HCT116 (cell line): ENCODE results near the gene ORAI2. TPM values are rescaled to one million over a fixed set of nuclear protein-coding genes. Genes with fewer than 3 reads are reported as not detected.

Source experiments
- ATAC-seq: fragments of 200-7000 bp; cut with Tn5 transposase; 2 replicates; pipeline ENCODE4 v1.9.1; 2020; ENCODE audit warnings: mild to moderate bottlenecking, moderate library complexity
- BruUV-seq: library from RNA; stranded (reverse); fragments of 400-500 nt; replicated peaks from 2 replicates; lab custom pipeline; 2021; lab: Mats Ljungman, UMichigan
- CTCF ChIA-PET: fragments of 300-600 bp; sonication (Branson Sonifier 250); formaldehyde crosslinking; loops from one replicate; lab custom pipeline; 2021; ENCODE audit warnings: antibody characterized with exemption; lab: Charles Lee
- POLR2A ChIA-PET: fragments of 300-600, 350-600 bp; sonication (Branson Sonifier 250); formaldehyde crosslinking; loops from one replicate; lab custom pipeline; 2021; ENCODE audit warnings: antibody characterized with exemption; lab: Charles Lee
- RAD21 ChIA-PET, 2 experiments: fragments of 300-600 bp; sonication (Branson Sonifier 250); formaldehyde crosslinking; loops; one replicate each; lab custom pipeline; 2023; ENCODE audit warnings: low total read pairs in 2 of 2; ENCODE audit not compliant: uncharacterized antibody in 2 of 2, unreplicated experiment in 2 of 2, low non-redundant PET in 1 of 2; lab: Charles Lee
- DNase-seq: peaks from one replicate; pipeline ENCODE4 v3.0.0-alpha.2; 2010; ENCODE audit warnings: low read depth, low spot score
- H2AFZ ChIP-seq: fragments of 200-600 bp; shearing (Covaris generic), sonication (generic); 2 replicates; pipeline ENCODE4 v1.6.1; 2017; ENCODE audit warnings: low read depth, mixed run types, mixed read lengths, antibody characterized with exemption, low read length; ENCODE audit not compliant: poor library complexity, severe bottlenecking
- H3K27ac ChIP-seq: 2 replicates; pipeline ENCODE4 v1.5.1; 2012; ENCODE audit warnings: low read depth, low read length
- H3K27me3 ChIP-seq: fragments of 200-600 bp; sonication (generic); 2 replicates; pipeline ENCODE4 v1.6.1; 2016; ENCODE audit warnings: mixed run types, low read length, mixed read lengths; ENCODE audit not compliant: insufficient read depth
- H3K36me3 ChIP-seq, 2 experiments: fragments of 200-500 bp in 1 of 2; fragments of 200-600 bp in 1 of 2; sonication (Bioruptor generic) in 1 of 2; sonication (generic) in 1 of 2; 2 replicates each; pipeline versions ENCODE4 v1.5.1 to v1.6.1; 2014 to 2016; ENCODE audit warnings: low read length in 2 of 2, inconsistent platforms in 1 of 2, mixed read lengths in 1 of 2, mixed run types in 1 of 2; ENCODE audit not compliant: insufficient read depth in 2 of 2, control insufficient read depth in 1 of 2
- H3K4me1 ChIP-seq, 2 experiments: fragments of 200-600 bp in 1 of 2; sonication (generic) in 1 of 2; 2 replicates each; pipeline versions ENCODE4 v1.5.1 to v1.6.1; 2012 to 2017; ENCODE audit warnings: low read length in 2 of 2, inconsistent platforms in 1 of 2, mild to moderate bottlenecking in 1 of 2, mixed read lengths in 1 of 2, mixed run types in 1 of 2, moderate library complexity in 1 of 2; ENCODE audit not compliant: insufficient read depth in 2 of 2, control insufficient read depth in 1 of 2
- H3K4me2 ChIP-seq: fragments of 200-600 bp; sonication (generic); 2 replicates; pipeline ENCODE4 v1.6.1; 2017; ENCODE audit warnings: mixed run types, low read length, mixed read lengths
- H3K4me3 ChIP-seq, 2 experiments: fragments of 200-600 bp in 1 of 2; sonication (generic) in 1 of 2; replicated peaks in 1 of 2; 2 replicates each; pipeline ENCODE4 v1.5.1; 2011 to 2016; ENCODE audit warnings: low read length in 2 of 2, control low read depth in 1 of 2, low read depth in 1 of 2, mild to moderate bottlenecking in 1 of 2, mixed read lengths in 1 of 2, mixed run types in 1 of 2
- H3K79me2 ChIP-seq: fragments of 200-600 bp; sonication (generic); 2 replicates; pipeline ENCODE4 v1.6.1; 2017; ENCODE audit warnings: mild to moderate bottlenecking, mixed run types, low read length, moderate library complexity, mixed read lengths; ENCODE audit not compliant: insufficient read depth
- H3K9ac ChIP-seq: fragments of 200-600 bp; sonication (generic); 2 replicates; pipeline ENCODE4 v1.6.1; 2016; ENCODE audit warnings: low read length, mixed read lengths
- H3K9me2 ChIP-seq: fragments of 200-600 bp; sonication (generic), shearing (Covaris generic); 2 replicates; pipeline ENCODE4 v1.6.1; 2017; ENCODE audit warnings: mixed run types, mild to moderate bottlenecking, moderate library complexity; ENCODE audit not compliant: insufficient read depth
- H3K9me3 ChIP-seq, 2 experiments: fragments of 200-500 bp in 1 of 2; fragments of 200-600 bp in 1 of 2; sonication (Bioruptor generic) in 1 of 2; sonication (generic) in 1 of 2; 2 replicates each; pipeline ENCODE4 v1.6.1; 2014 to 2017; ENCODE audit warnings: low read length in 2 of 2, mixed read lengths in 2 of 2, inconsistent platforms in 1 of 2, low read depth in 1 of 2, mild to moderate bottlenecking in 1 of 2, mixed run types in 1 of 2, moderate library complexity in 1 of 2; ENCODE audit not compliant: control insufficient read depth in 1 of 2, insufficient read depth in 1 of 2
- H4K20me1 ChIP-seq: fragments of 200-600 bp; sonication (generic), shearing (Covaris generic); 2 replicates; pipeline ENCODE4 v1.6.1; 2017; ENCODE audit warnings: mixed run types, mild to moderate bottlenecking, moderate library complexity; ENCODE audit not compliant: insufficient read depth
- ATF3 ChIP-seq: IDR thresholded peaks from 2 replicates; pipeline ENCODE4 v1.6.1; 2012
- CBX3 ChIP-seq: IDR thresholded peaks from 2 replicates; pipeline ENCODE4 v1.6.1; 2012; ENCODE audit warnings: low read depth
- EGR1 ChIP-seq: IDR thresholded peaks from 2 replicates; pipeline ENCODE4 v1.6.1; 2012; ENCODE audit warnings: low read depth
- EZH2 ChIP-seq: fragments of 200-600 bp; sonication (generic); IDR thresholded peaks from 2 replicates; pipeline ENCODE4 v1.6.1; 2017; ENCODE audit warnings: antibody characterized with exemption, mixed run types
- EZH2phosphoT487 ChIP-seq: fragments of 200-600 bp; IDR thresholded peaks from 2 replicates; pipeline ENCODE4 v1.6.1; 2018; ENCODE audit warnings: antibody characterized with exemption, borderline replicate concordance
- FOSL1 ChIP-seq: IDR thresholded peaks from 2 replicates; pipeline ENCODE4 v1.6.1; 2012; ENCODE audit warnings: low read depth
- MAX ChIP-seq: IDR thresholded peaks from 2 replicates; pipeline ENCODE4 v1.6.1; 2012
- POLR2AphosphoS5 ChIP-seq: IDR thresholded peaks from 2 replicates; pipeline ENCODE4 v1.6.1; 2011; ENCODE audit warnings: mild to moderate bottlenecking, low read depth, low read length, moderate library complexity
- REST ChIP-seq: IDR thresholded peaks from 2 replicates; pipeline ENCODE4 v1.6.1; 2012; ENCODE audit warnings: low read depth
- SIN3A ChIP-seq: IDR thresholded peaks from 2 replicates; pipeline ENCODE4 v1.6.1; 2012; ENCODE audit warnings: low read depth
- SP1 ChIP-seq: IDR thresholded peaks from 2 replicates; pipeline ENCODE4 v1.6.1; 2012; ENCODE audit warnings: low read depth
- SRF ChIP-seq: IDR thresholded peaks from 2 replicates; pipeline ENCODE4 v1.6.1; 2012; ENCODE audit warnings: low read depth
- TCF7L2 ChIP-seq: IDR thresholded peaks from 2 replicates; pipeline ENCODE4 v1.7.0; 2011; ENCODE audit warnings: borderline replicate concordance, inconsistent platforms; ENCODE audit not compliant: insufficient read depth, insufficient read length; ENCODE audit errors: extremely low read depth
- ZFX ChIP-seq: fragments of 450-650 bp; IDR thresholded peaks from 2 replicates; pipeline ENCODE4 v1.6.1; 2017
- intact Hi-C: fragments of 100-400 bp; cut with micrococcal nuclease; formaldehyde crosslinking; loops from 2 replicates; pipeline ENCODE4 v1.10.0; 2022
- total RNA-seq: library from RNA; stranded (reverse); gene quantifications from one replicate; pipeline ENCODE4 v1.2.1, GENCODE V29; 2021; ENCODE audit not compliant: unreplicated experiment

ORAI2 gene
- total RNA-seq, 1 experiment from 2014 or later = 13.2 TPM

GRCh38 chr7:102446387-102447156 is 13.2 kb downstream of the ORAI2 start:
- DNase-seq = no peak
- intact Hi-C loops = no loop called here
- Histone ChIP-seq H4K20me1 (no peaks in the 10 kb centered on the region), H3K36me3 (no peaks in the 10 kb centered on the region; a peak in 1 of 4 replicates), H3K79me2 (no peaks in the 10 kb centered on the region), H3K4me2 (no peak overlapping the region), H3K27me3 (no peaks in the 10 kb centered on the region), H3K4me1 (peaks cover 6 to 28% of the 10 kb centered on the region in 2 experiments), H3K4me3 (no peak overlapping the region), H2AFZ (no peak overlapping the region), H3K9me2 (no peaks in the 10 kb centered on the region), H3K9ac (no peak overlapping the region), H3K27ac (no peak overlapping the region), H3K9me3 (no peaks in the 10 kb centered on the region)
- TF ChIP-seq EZH2 (no peak), REST (no peak), ZFX (no peak), CBX3 (no peak), FOSL1 (no peak), SIN3A (no peak), SP1 (no peak), MAX (no peak), POLR2AphosphoS5 (no peak), ATF3 (no peak), EZH2phosphoT487 (no peak), TCF7L2 (no peak), EGR1 (no peak), SRF (no peak)
- ChIA-PET RAD21 (no interaction called here), CTCF (no interaction called here), POLR2A (no interaction called here)
- no peak for ATAC-seq
- no TSS peak for BruUV-seq
